CD4-positive, alpha-beta T cell (primary cell): ENCODE results near the gene EBF4. TPM values are rescaled to one million over a fixed set of nuclear protein-coding genes. Genes with fewer than 3 reads are reported as not detected.

Source experiments
- ATAC-seq: fragments of 200-7000 bp; cut with Tn5 transposase; one replicate; pipeline ENCODE4 v1.10.0; 2022; ENCODE audit warnings: mild to moderate bottlenecking; ENCODE audit not compliant: poor library complexity
- CTCF ChIA-PET: fragments of 350-600 bp; sonication (Branson Sonifier 250); formaldehyde crosslinking; loops from one replicate; lab custom pipeline; 2021; ENCODE audit warnings: antibody characterized with exemption, inconsistent platforms; lab: Charles Lee
- POLR2A ChIA-PET: fragments of 350-600 bp; sonication (Branson Sonifier 250); formaldehyde crosslinking; loops from one replicate; lab custom pipeline; 2021; ENCODE audit warnings: antibody characterized with exemption, inconsistent platforms; lab: Charles Lee
- DNase-seq, 14 experiments: peaks; one replicate each; pipeline ENCODE4 v3.0.0-alpha.2; 2013 to 2020; ENCODE audit warnings: mixed read lengths in 2 of 14
- H3K27ac ChIP-seq, 2 donors: one replicate each; pipeline versions ENCODE4 v1.5.1 to v1.7.0; 2013; ENCODE audit warnings: low read length in 2 of 2, low read depth in 1 of 2, mild to moderate bottlenecking in 1 of 2
- H3K27me3 ChIP-seq, 2 experiments: 1 replicate in 1 of 2; 2 replicates in 1 of 2; pipeline versions ENCODE4 v1.6.1 to v1.7.0; 2013; ENCODE audit warnings: low read length in 2 of 2, control low read depth in 1 of 2, mild to moderate bottlenecking in 1 of 2, moderate library complexity in 1 of 2; ENCODE audit not compliant: insufficient read depth in 2 of 2, control insufficient read depth in 1 of 2
- H3K36me3 ChIP-seq: one replicate; pipeline ENCODE4 v1.6.1; 2013; ENCODE audit warnings: low read length, control low read depth; ENCODE audit not compliant: insufficient read depth
- H3K4me1 ChIP-seq: one replicate; pipeline ENCODE4 v1.6.1; 2013; ENCODE audit warnings: low read length, control low read depth; ENCODE audit not compliant: insufficient read depth
- H3K4me3 ChIP-seq: one replicate; pipeline ENCODE4 v1.5.1; 2013; ENCODE audit warnings: mild to moderate bottlenecking, low read length, moderate library complexity
- H3K9me3 ChIP-seq, 2 experiments: 1 replicate in 1 of 2; 2 replicates in 1 of 2; pipeline versions ENCODE4 v1.6.1 to v1.7.0; 2013; ENCODE audit warnings: low read length in 2 of 2, mild to moderate bottlenecking in 2 of 2, control low read depth in 1 of 2, moderate library complexity in 1 of 2; ENCODE audit not compliant: control insufficient read depth in 1 of 2, insufficient read depth in 1 of 2
- H3K27ac Mint-ChIP-seq: one replicate; pipeline ENCODE4 v1.8.0; 2020; ENCODE audit warnings: mixed read lengths
- H3K27me3 Mint-ChIP-seq: one replicate; pipeline ENCODE4 v1.8.0; 2021; ENCODE audit warnings: mixed read lengths
- H3K36me3 Mint-ChIP-seq: one replicate; pipeline ENCODE4 v1.8.0; 2021; ENCODE audit warnings: low read depth, mixed read lengths
- H3K4me1 Mint-ChIP-seq: one replicate; pipeline ENCODE4 v1.8.0; 2021; ENCODE audit warnings: low read depth, mixed read lengths
- H3K4me3 Mint-ChIP-seq: one replicate; pipeline ENCODE4 v1.8.0; 2020; ENCODE audit warnings: mild to moderate bottlenecking, mixed read lengths
- H3K9me3 Mint-ChIP-seq: one replicate; pipeline ENCODE4 v1.8.0; 2020; ENCODE audit warnings: mixed read lengths
- CTCF ChIP-seq: fragments of 200-600 bp; IDR thresholded peaks from one replicate; pipeline ENCODE4 v1.8.0; 2022; ENCODE audit warnings: antibody characterized with exemption, mild to moderate bottlenecking
- intact Hi-C, 2 experiments: fragments of 100-400 bp; cut with DNase I in 1 of 2; cut with micrococcal nuclease in 1 of 2; formaldehyde crosslinking; loops; one replicate each; pipeline versions ENCODE4 v1.15.1 to v1.9.0; 2023 to 2025; cut with DNase I, micrococcal nuclease
- total RNA-seq, 174 experiments: library from RNA in 2 of 174; stranded (reverse) in 2 of 174; gene quantifications; one replicate each; pipeline ENCODE4 v1.2.3 and lab custom pipeline; 2021 to 2026

The EBF4 gene
- total RNA-seq, 2 experiments from 2014 or later, result 4.2 to 5.1 TPM

GRCh38 chr20:2706688-2707352 is 14.2 kb downstream of the EBF4 start:
- no peak overlapping the region for H3K27ac ChIP-seq
- no peaks in the 10 kb centered on the region for H3K9me3 ChIP-seq
- POLR2A ChIA-PET, result no interaction called here
- no peak overlapping the region for H3K4me3 ChIP-seq
- Mint-ChIP-seq H3K9me3 (no peaks in the 10 kb centered on the region), H3K4me1 (no peaks in the 10 kb centered on the region), H3K27me3 (peaks cover 11% of the 10 kb centered on the region), H3K27ac (no peak overlapping the region), H3K4me3 (no peak overlapping the region), H3K36me3 (no peaks in the 10 kb centered on the region)
- no peak for ATAC-seq
- no peaks in the 10 kb centered on the region for H3K36me3 ChIP-seq
- DNase-seq, result no peak
- intact Hi-C loops, result no loop called here
- TF ChIP-seq CTCF, result no peak
- no peaks in the 10 kb centered on the region for H3K4me1 ChIP-seq
- CTCF ChIA-PET, result no interaction called here
- H3K27me3 ChIP-seq, result peaks cover 3 to 9% of the 10 kb centered on the region in 2 experiments

- H3K4me3 Mint-ChIP-seq, result no peak overlapping the region
- intact Hi-C loops, result no loop called here
- Histone ChIP-seq H3K27ac (no peak overlapping the region), H3K27me3 (peaks cover 3 to 9% of the 10 kb centered on the region in 2 experiments), H3K4me1 (no peaks in the 10 kb centered on the region), H3K9me3 (no peaks in the 10 kb centered on the region), H3K4me3 (no peak overlapping the region), H3K36me3 (no peaks in the 10 kb centered on the region)
- ATAC-seq, result no peak
- TF ChIP-seq CTCF, result no peak
- no peaks in the 10 kb centered on the region for H3K9me3 Mint-ChIP-seq
- DNase-seq, result no peak
- ChIA-PET POLR2A (no interaction called here), CTCF (no interaction called here)
- H3K27me3 Mint-ChIP-seq, result peaks cover 11% of the 10 kb centered on the region
- no peak overlapping the region for H3K27ac Mint-ChIP-seq
- no peaks in the 10 kb centered on the region for H3K4me1 Mint-ChIP-seq
- no peaks in the 10 kb centered on the region for H3K36me3 Mint-ChIP-seq
Observed at GRCh38 chr20:2707353-2708072, 14.9 kb downstream of the EBF4 start.

GRCh38 chr20:2708073-2708415 is 15.5 kb downstream of the EBF4 start:
- intact Hi-C loops, result no loop called here
- Mint-ChIP-seq H3K27me3 (peaks cover 11% of the 10 kb centered on the region), H3K4me3 (no peak overlapping the region), H3K4me1 (no peaks in the 10 kb centered on the region), H3K27ac (no peak overlapping the region), H3K36me3 (no peaks in the 10 kb centered on the region), H3K9me3 (no peaks in the 10 kb centered on the region)
- H3K4me1 ChIP-seq, result no peaks in the 10 kb centered on the region
- TF ChIP-seq CTCF, result no peak
- no peak overlapping the region for H3K4me3 ChIP-seq
- no peaks in the 10 kb centered on the region for H3K36me3 ChIP-seq
- ChIA-PET POLR2A (no interaction called here), CTCF (no interaction called here)
- no peak for ATAC-seq
- no peak overlapping the region for H3K27ac ChIP-seq
- no peak for DNase-seq
- H3K9me3 ChIP-seq, result no peaks in the 10 kb centered on the region
- H3K27me3 ChIP-seq, result peaks cover 3 to 9% of the 10 kb centered on the region in 2 experiments
